NCI-H526 treated with DMSO at 0.1 percent for 48 hours (cell line): ENCODE results near the gene KNSTRN.

ENCODE experiments used
- DNase-seq: peaks from one replicate; lab custom pipeline; 2025; lab: John Stamatoyannopoulos, UW

KNSTRN gene

GRCh38 chr15:40345867-40346578 is 36.5 kb upstream of the KNSTRN start:
- DNase-seq: no peak

- no peak for DNase-seq
Observed at GRCh38 chr15:40346579-40347558, 35.7 kb upstream of the KNSTRN start.

DNA sequence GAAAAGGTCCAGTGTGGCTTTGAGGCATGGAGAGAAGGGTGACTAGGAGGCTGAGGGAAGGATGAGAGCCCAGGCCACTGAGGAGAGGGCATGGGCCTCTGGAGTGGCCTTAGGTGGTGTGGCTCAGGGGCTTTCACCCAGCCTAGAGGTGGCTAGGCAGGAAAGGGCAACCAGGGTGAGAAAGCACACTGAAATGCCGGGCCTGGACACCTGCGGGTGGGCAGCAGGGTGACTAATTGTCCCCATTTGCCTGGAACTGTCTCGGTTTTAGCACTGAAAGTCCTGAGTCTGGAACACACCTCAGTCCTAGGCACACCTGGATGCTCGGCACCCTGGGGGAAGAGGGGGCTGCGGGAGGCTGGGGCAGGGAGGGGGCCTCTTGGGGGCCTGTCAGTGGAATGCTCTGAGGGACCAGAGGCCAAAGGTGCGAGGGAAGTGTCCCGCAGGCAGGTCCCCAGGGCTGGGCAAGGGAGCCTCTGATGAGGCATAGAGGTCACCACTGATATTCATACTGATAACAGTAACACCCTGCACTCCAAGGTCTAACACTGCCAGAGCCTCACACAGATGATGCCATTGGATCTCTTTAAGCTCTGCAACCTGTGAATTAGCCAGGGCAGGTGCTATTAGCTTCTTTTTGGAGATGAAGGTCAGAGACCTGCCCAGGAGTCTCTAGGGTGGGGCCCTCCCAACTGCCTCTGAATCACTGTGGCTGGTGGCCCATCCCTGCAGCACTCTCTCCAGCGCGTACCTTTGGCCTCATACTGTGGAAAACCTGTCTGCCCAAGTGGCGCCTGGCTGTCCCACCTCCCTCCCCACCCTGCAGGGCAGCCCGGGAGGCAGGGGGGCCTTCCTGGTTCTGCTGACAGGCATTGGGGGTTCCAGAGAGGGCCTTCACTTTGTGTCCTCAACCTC is 34.7 kb upstream of the KNSTRN start:
- DNase-seq: no peak

GRCh38 chr15:40348474-40348870 is 34.0 kb upstream of the KNSTRN start:
- no peak for DNase-seq

GRCh38 chr15:40349163-40349562 is 33.4 kb upstream of the KNSTRN start:
- no peak for DNase-seq

DNA sequence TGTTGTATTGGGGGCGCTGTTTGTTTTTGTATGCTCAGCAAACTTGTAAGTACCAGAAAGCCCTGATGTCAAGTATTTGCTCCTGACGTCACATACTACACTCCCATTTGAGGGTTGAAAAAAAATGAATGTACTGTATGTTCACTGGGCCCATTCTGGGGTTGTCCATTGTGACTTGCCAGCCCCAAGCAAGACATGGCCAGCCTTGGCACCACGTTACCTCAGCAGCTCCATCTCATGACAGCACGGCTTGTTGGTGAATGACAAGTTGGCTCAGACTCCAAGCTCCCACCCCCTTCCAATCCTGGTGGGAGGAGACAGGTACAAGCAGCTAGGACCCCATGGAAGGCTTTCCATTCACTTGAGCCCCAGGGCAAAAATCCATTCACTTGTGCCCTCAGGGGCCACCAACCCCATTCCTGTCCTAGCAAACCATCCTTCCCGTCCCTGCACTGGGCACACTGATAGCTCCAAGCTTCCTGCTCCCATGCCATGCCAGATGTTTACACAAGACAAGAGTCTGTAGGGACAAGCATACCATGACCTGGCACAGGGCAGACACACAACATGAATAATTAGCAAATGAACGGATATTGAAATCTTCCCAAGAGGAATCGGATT is 30.1 kb upstream of the KNSTRN start:
- DNase-seq: no peak

GRCh38 chr15:40353697-40354096 is 28.8 kb upstream of the KNSTRN start:
- DNase-seq: no peak

- DNase-seq: peak; percentile 14
Observed at GRCh38 chr15:40354408-40355171, 27.9 kb upstream of the KNSTRN start.

GRCh38 chr15:40355976-40356585 is 26.4 kb upstream of the KNSTRN start:
- DNase-seq: no peak

- DNase-seq: no peak
Observed at GRCh38 chr15:40357246-40357645, 25.3 kb upstream of the KNSTRN start.

DNA sequence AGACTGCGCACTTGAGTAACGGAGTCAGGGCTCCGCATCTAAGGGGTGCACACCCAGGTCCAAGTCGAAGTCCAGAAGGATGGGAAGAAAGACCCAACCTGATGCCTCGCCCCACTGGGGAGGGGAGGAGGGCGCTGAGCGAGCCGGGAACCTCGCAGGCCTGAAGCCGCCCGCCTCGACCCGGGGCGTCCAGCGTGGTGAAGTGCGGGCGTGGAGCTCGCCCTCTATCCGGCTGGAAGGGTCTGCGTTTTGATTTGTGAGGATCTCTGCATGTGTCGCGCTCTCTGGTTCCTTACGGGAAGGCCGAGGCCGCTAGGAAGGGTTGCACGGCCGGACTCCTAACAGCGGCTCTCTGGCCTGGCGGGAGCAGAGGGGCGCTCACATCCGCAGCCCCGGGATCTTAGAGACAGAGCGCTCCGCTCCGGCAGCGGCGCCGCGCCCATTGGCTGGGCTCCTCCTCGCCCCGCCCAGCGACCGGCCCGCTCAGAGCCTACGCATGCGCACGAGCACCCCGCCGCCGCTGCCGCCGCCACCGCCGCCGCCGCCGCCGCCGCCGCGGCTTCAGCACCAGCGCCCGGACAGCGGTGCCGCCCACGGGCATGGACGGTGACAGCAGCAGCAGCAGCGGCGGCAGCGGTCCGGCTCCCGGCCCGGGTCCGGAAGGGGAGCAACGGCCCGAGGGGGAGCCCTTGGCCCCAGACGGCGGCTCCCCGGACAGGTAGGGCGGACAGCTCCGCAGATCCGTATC is 24.6 kb upstream of the KNSTRN start, which contains the start of gene DISP2:
Gene DISP2, plus strand, starts transcription at position 497 of the 748 bp plus-strand sequence. Its CDS starts 103 bp downstream, at position 600.
- peak; percentile 47 for DNase-seq

DNA sequence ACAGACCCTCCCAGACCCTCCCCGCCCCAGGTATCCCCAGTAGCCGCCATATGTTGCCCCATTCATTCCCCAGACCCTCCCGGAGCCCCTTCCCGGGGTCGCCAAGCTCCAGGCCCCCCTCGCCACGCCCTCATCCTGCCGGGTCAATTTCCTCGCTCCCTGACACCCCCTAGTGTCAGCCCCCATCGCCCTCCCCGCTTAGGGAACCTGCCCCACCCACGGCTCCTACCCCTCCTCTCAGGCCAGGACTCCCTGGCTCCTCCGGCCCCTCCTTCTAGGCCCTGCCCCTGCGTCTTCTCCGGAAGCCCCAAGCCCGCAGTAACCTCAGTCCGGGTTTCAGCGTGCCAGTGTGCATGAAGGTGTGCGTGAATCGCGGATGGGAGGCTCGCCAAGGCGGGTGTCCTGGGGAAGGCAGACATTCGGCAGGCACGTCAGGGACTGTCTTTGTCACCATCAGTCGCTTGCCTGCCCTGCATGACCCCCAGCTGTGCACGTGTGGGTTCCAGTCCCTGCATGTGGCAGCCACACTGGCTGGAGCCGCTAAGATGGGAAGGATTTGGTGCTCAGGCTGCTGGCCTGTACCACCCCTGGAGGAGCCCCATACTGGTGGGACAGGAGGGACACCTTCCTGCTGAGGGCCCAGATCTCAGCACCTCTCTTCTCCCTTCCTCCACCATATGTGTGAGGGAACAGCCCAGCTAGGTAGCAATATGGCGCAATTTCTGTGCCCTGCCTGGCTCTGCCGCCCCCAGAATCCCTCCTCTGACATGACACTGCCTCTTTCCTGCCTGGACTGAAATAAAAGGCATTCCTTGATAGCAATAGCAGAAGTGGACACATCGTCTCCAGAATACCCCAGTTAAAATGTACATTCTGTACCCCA is 23.8 kb upstream of the KNSTRN start:
- DNase-seq: no peak

- DNase-seq: no peak
Observed at GRCh38 chr15:40360015-40360414, 22.5 kb upstream of the KNSTRN start.

DNA sequence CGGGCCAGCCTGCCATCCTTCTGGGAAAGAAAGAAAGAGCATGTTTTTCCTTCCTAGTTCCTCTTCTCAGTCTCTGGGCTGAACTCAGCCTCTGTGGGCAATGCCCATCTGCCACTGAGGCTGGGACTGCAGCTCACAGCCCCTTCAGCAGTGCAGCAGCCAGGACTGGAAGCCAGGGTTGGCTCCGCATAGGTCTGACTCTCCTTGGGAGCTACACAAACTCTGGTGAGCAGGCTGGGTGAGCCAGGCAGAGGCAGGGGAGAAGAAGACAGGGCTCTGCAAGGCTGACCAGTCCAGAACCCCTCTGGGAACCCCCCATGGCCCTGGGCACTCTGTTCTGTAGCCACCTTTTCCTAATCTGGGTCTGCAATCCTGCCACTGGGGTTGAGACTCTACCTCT is 20.9 kb upstream of the KNSTRN start:
- no peak for DNase-seq

DNA sequence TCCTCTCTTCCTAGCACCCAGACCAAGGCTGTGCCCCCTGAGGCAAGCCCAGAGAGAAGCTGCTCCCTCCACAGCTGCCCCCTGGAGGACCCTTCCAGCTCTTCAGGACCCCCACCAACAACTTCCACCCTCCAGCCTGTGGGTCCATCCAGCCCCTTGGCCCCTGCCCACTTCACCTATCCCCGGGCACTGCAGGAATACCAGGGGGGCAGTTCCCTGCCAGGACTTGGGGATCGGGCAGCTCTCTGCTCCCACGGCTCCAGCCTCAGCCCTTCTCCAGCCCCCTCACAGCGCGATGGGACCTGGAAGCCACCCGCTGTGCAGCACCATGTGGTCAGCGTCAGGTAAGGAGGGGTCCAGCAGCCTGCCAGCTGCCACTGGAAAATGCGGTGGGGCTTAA is 18.9 kb upstream of the KNSTRN start:
- no peak for DNase-seq

GRCh38 chr15:40364251-40364650 is 18.3 kb upstream of the KNSTRN start:
- DNase-seq: no peak

- no peak for DNase-seq
Observed at GRCh38 chr15:40365016-40365415, 17.5 kb upstream of the KNSTRN start.

- DNase-seq: no peak
Observed at GRCh38 chr15:40365624-40366456, 16.7 kb upstream of the KNSTRN start.
